Activated naive CD4-positive, alpha-beta T cell treated with anti-CD3 and anti-CD28 coated beads, Interleukin-2, amount 50 U/mL, for 72 hours (primary cell): ENCODE measurements around the gene TOMT. TPM values are rescaled to one million over a fixed set of nuclear protein-coding genes. Genes with fewer than 3 reads are reported as not detected.

Experiments
- total RNA-seq, 2 donors: library from RNA; stranded (reverse); gene quantifications; one replicate each; pipeline ENCODE4 v1.2.3, GENCODE V29; 2022

Gene TOMT
- total RNA-seq, 2 donors from 2014 or later = not detected

Other genes starting within 250 kb of the TOMT start
- not detected for gene DEFB131B, start 227.5 kb upstream of the TOMT start, total RNA-seq
- gene XNDC1N, start 177.3 kb upstream of the TOMT start, total RNA-seq = 10 to 100 TPM; 14.0 to 21.8 TPM
- gene RNF121, start 176.9 kb upstream of the TOMT start, total RNA-seq = 10 to 100 TPM; 32.2 to 44.6 TPM
- 10 to 100 TPM; 12.5 to 13.8 TPM for gene IL18BP, start 107.0 kb upstream of the TOMT start, total RNA-seq
- 100 to 1,000 TPM; 206 to 209 TPM for gene NUMA1, start 25.4 kb upstream of the TOMT start, total RNA-seq
- gene LRRC51, start 25.1 kb upstream of the TOMT start, total RNA-seq = 1 to 10 TPM; 4.1 to 8.3 TPM
- 10 to 100 TPM; 40.9 to 60.0 TPM for gene LAMTOR1, start 2.6 kb upstream of the TOMT start, total RNA-seq
- 10 to 100 TPM; 50.5 to 60.1 TPM for gene ANAPC15, start 6.8 kb downstream of the TOMT start, total RNA-seq
- not detected for gene FOLR3, start 29.8 kb downstream of the TOMT start, total RNA-seq
- gene FOLR1, start 86.2 kb downstream of the TOMT start, total RNA-seq = not detected
- gene FOLR2, start 110.9 kb downstream of the TOMT start, total RNA-seq = not detected
- 100 to 1,000 TPM in 1 of 2 donors, 10 to 100 TPM in 1; 97.0 to 132 TPM for gene INPPL1, start 118.8 kb downstream of the TOMT start, total RNA-seq
- gene PHOX2A, start 138.3 kb downstream of the TOMT start, total RNA-seq = not detected